Fibroblast of upper back skin (primary cell): ENCODE measurements around the gene DOC2A.

Experiments used
- DNase-seq: peaks from one replicate; pipeline ENCODE4 v3.0.0-alpha.2; 2013

Gene DOC2A

DNA sequence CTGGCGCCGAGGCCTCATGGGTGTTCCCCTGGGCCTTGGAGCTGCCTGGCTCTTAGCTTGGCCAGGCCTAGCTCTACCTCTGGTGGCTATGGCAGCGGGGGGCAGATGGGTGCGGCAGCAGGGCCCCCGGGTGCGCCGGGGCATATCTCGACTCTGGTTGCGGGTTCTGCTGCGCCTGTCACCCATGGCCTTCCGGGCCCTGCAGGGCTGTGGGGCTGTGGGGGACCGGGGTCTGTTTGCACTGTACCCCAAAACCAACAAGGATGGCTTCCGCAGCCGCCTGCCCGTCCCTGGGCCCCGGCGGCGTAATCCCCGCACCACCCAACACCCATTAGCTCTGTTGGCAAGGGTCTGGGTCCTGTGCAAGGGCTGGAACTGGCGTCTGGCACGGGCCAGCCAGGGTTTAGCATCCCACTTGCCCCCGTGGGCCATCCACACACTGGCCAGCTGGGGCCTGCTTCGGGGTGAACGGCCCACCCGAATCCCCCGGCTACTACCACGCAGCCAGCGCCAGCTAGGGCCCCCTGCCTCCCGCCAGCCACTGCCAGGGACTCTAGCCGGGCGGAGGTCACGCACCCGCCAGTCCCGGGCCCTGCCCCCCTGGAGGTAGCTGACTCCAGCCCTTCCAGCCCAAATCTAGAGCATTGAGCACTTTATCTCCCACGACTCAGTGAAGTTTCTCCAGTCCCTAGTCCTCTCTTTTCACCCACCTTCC lies 23.3 kb downstream of the DOC2A start:
- no peak for DNase-seq

DNA sequence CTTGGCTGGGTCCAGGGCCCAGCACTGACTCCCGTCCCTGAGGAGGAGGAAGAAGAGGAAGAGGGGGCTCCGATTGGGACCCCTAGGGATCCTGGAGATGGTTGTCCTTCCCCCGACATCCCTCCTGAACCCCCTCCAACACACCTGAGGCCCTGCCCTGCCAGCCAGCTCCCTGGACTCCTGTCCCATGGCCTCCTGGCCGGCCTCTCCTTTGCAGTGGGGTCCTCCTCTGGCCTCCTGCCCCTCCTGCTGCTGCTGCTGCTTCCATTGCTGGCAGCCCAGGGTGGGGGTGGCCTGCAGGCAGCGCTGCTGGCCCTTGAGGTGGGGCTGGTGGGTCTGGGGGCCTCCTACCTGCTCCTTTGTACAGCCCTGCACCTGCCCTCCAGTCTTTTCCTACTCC lies 23.9 kb downstream of the DOC2A start:
- DNase-seq: no peak

DNA sequence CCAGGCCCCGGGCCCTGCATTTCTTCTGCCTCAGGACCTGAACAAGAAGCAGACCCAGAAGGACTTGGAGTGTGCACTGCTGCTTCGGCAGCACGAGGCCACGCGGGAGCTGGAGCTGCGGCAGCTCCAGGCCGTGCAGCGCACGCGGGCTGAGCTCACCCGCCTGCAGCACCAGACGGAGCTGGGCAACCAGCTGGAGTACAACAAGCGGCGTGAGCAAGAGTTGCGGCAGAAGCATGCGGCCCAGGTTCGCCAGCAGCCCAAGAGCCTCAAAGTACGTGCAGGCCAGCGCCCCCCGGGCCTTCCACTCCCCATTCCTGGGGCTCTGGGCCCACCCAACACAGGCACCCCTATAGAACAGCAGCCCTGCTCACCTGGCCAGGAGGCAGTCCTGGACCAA lies 24.6 kb downstream of the DOC2A start:
- DNase-seq: no peak

DNA sequence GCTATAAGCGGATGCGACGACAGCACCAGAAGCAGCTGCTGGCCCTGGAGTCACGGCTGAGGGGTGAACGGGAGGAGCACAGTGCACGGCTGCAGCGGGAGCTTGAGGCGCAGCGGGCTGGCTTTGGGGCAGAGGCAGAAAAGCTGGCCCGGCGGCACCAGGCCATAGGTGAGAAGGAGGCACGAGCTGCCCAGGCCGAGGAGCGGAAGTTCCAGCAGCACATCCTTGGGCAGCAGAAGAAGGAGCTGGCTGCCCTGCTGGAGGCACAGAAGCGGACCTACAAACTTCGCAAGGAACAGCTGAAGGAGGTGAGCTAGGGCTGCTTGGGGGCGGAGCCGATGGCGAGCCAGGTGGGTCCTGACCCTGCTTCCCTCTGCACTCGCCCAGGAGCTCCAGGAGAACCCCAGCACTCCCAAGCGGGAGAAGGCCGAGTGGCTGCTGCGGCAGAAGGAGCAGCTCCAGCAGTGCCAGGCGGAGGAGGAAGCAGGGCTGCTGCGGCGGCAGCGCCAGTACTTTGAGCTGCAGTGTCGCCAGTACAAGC lies 25.5 kb downstream of the DOC2A start:
- DNase-seq: no peak

DNA sequence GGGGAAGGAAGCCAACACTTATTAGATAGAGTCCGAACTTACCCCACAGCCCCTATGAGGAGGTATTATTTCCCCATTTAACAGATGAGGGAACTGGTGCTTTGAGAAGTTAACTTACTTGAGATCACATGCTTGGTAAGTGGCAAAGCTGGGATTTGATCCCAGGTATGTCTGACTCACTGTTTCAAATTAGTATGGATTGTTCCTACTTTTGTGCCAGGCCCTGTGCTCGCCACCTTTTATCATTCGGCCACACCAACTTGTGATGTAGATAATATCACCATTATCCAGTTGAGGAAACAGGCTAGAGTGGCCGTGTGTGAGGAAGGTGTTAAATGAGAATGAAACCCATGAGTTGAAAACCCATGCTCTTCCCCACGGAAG lies 26.1 kb downstream of the DOC2A start:
- no peak for DNase-seq

DNA sequence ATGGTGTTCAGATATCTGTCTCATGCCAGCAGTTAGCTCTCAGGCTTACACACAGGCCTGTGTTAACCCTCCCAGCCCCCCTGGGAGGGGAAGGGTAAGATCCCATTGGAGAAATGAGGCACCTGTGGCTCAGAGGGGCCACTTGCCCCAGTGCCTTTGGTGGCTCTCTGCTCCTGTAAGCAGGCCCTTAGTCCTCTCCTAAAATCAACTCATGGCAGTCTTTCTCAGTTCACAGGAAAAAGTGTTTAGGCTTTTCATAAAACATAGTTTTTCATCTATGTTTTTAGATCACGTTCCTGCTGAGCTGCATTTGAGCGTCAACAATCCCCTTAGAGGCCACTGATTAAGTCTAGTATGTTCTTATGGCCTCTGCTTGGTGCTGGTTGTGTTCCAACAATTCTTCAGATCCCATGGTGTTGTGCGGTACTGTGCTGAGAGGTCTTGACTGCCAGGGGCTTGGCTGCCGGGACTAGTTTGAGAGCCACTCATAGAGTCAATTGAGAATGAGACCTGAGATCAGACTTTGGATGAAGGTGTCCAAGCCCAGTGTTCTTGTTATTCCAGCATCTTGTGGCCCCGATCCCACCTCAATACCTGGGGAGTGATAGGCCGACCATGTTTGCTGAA lies 26.6 kb downstream of the DOC2A start:
- DNase-seq: no peak

DNA sequence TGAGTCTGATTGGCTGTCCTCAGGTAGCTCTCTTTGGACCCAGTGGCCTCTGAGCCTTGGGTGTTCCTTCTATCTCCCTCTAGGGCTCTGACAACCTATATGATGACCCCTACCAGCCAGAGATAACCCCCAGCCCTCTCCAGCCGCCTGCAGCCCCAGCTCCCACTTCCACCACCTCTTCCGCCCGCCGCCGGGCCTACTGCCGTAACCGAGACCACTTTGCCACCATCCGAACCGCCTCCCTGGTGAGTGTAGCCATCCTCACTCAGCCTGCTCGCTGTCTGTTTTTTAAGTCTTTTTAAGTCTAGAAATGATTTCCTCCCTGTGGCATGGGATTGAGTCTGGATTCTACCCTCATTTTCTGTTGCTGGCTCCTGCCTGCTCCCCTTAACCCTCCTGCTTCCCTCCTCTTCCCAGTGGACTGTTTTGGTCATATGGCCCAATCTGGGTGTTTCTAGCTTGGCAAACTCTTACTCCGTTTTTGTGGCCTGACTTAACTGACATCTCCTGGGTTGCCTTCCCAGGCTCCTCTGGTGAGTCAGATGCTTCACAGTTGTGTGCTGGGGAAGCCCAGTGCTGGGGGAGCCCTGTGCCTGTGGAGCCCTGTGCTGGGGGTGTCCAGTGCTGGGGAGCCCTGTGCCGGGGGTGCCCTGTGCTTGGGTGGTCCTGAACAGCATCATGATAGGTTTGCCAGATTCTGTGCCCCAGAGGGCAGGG lies 27.2 kb downstream of the DOC2A start:
- peak; percentile 14 for DNase-seq

DNA sequence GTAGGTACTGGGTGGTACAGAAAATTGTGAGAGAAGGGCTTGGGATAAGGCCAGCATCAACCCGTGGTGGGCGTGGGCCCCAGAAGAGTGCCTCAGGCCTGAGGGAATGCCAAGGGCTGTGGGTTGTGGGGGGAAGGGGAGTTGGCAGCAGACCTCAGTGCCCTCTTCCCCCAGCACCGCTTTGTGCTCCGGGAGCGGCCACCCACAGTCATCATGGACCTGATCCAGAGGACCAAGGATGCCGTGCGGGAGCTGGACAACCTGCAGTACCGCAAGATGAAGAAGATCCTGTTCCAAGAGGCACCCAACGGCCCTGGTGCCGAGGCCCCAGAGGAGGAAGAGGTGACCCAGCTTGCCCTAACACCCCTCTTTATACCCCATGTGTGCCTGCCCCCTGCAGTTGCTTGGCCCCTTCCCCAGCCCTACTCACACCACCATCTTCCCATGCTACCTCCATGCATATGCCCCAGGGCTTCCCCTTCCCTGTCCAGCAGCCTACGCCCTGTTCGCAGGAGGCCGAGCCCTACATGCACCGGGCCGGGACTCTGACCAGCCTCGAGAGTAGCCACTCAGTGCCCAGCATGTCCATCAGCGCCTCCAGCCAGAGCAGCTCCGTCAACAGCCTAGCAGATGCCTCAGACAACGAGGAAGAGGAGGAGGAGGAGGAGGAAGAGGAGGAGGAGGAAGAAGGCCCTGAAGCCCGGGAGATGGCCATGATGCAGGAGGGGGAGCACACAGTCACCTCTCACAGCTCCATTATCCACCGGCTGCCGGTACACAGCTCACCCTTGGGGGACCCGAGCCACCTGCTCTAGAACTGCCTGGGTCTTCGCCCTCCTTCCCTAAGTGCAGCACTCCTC lies 28.0 kb downstream of the DOC2A start:
- no peak for DNase-seq

DNA sequence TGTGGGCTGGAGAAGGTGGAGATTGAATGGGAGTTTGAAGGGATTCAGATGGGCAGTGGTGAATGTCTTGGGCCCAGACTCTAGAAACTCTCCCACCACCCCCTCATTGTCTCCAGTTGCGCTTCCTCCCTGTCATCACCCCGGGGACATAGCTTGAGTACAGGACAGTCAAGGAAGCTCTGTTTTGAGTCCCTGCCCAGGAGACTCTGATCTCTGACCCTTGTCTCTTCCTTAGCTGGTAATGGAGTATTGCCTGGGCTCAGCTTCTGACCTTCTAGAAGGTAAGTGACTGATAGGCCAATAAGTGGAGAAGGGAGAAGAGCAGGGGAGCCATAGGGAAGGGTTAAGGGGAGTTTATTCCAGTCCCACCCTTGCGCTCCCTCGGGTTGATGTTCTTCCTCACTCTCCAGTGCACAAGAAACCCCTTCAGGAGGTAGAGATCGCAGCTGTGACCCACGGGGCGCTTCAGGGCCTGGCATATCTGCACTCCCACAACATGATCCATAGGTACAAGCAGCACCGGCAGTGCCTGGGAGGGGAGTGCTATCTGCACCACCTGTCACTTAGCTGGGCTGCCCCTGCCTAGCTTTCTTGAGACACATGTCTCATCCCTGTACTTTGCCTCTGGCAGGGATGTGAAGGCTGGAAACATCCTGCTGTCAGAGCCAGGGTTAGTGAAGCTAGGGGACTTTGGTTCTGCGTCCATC lies 32.1 kb downstream of the DOC2A start:
- no peak for DNase-seq

DNA sequence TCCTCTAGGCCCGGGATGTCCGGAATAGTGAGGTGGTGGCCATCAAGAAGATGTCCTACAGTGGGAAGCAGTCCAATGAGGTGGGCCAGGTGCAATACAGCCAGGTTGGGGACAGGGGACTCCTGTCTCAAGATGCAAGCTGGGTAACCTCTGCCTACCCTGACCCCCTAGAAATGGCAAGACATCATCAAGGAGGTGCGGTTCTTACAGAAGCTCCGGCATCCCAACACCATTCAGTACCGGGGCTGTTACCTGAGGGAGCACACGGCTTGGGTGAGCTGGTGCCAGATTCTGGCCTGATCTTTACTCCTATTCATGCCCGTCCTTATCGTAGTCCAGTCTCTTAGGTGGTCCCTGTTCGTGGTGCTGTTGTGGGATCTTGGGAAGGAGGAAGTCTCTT lies 32.7 kb downstream of the DOC2A start:
- DNase-seq: no peak

DNA sequence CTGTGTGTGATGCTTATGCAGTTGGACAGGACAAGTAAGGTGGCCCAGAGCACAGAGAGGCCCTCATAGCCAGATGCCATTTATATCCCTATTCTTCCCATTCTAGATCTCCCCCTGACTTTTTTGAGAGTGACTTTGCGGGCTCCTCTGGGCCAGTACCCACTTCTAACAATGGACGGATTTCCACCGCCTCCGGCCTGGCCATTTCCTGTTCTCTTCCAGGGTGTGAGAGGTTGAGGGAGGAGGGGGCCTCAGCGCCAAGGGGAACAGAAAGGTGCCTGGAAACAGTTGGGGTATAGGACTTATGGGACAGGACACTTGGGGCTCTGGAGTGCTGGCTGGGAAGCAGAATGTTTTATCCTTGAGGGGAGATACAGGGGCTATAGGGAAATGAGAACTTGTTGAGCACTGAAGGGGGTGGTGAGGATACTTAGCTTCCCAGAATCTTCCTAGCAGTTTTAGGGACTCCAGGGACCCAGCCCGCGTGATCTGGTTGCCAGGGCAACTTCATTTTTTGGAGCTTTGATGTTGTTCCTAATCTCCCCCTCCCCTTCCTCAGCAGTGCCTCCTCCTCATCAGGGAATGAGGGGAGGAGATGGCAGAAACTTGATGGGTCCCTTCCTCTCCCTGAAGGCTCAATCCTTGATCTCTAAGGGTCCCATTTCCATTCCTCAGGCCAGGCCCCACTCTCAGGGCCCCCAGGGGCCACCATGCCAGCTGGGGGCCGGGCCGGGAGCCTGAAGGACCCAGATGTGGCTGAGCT lies 33.6 kb downstream of the DOC2A start:
- DNase-seq: no peak

DNA sequence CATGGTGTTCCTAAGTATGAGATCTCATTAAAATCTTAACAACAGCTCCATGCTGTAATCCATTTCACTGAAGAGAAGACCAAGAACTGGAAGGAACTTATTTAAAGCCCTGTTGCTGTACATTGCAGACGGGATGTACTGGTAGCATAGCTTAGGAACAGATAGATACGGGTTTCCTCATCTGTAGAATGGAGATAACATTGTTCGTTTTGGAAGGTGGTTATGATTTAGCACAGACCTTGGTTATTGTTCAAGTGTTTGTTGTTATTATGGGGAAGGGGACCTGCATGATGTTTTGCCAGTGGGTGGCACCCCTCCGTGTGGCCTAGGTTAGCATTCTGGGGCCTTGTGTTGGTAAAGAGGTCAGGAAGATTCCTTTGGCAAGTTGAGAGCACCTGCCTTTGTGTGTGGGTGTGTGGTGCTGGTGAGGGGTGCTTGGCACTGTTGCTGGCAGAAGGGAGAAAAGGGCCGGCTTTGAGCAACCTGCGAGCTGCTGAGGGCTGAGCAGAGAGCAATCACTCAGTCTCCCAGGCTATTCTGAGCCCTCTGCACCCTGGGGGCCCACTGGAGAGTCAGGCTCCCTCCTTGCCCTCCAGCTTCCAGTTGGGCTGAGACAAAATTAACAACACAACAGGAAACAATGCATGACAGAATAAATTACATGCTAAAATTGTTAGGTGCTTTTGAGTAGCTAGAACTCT lies 34.9 kb downstream of the DOC2A start:
- no peak for DNase-seq

DNA sequence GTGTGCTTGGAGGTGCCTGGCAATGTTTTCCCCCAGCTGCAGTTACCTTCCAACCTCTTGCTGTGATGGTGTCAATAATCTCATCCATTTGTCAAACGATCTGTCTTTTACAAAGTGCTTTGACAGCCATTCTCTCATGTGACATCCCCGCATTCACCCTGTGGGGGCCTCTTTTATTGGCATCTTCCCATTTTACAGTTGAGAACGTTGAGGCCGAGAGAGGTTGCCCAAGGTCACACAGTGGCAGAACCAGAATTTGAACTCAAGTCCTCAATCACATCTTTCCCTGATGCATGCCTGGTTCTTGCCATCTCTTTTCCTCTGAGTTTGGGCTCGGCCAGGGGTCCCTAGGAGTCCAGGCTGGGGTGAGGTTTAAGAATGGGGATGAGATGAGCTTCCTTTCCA lies 35.7 kb downstream of the DOC2A start:
- no peak for DNase-seq

DNA sequence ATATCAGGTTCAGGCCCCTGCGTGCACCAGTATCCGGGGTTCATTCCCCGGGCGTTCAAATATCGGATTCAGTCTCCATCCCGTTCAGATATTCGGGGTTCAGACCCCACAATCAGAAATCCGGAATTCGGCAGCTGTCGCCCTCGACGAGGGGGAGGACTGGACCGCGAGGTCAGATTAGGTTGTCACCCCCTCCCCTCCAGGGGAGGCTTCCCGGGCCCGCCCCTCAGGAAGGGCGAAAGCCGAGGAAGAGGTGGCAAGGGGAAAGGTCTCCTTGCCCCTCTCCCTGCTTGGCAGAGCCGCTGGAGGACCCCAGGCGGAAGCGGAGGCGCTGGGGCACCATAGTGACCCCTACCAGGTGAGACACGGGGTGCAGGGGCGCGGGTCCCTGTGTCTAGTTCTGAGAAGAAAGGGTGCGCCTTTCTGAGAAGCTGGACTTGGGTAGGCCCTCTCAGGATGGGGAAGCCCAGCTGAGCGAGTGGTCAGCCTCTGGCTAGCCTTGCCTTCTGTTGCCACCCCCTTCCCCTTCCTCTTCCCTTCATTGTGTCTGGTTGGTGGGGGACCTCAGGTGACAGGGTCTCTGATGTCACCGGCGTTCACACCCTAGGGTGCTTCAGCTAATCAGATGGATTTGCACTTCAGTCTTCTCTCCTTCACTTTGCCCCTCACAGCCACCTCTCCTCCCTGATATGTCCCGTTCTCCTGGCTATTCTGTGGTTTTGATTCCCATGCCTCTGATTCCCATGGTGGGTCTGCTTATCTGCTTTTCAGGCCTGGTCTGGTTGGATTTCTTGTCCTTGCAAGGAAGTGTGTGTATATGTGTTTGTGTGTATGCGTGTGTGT lies 36.3 kb downstream of the DOC2A start:
- no peak for DNase-seq

DNA sequence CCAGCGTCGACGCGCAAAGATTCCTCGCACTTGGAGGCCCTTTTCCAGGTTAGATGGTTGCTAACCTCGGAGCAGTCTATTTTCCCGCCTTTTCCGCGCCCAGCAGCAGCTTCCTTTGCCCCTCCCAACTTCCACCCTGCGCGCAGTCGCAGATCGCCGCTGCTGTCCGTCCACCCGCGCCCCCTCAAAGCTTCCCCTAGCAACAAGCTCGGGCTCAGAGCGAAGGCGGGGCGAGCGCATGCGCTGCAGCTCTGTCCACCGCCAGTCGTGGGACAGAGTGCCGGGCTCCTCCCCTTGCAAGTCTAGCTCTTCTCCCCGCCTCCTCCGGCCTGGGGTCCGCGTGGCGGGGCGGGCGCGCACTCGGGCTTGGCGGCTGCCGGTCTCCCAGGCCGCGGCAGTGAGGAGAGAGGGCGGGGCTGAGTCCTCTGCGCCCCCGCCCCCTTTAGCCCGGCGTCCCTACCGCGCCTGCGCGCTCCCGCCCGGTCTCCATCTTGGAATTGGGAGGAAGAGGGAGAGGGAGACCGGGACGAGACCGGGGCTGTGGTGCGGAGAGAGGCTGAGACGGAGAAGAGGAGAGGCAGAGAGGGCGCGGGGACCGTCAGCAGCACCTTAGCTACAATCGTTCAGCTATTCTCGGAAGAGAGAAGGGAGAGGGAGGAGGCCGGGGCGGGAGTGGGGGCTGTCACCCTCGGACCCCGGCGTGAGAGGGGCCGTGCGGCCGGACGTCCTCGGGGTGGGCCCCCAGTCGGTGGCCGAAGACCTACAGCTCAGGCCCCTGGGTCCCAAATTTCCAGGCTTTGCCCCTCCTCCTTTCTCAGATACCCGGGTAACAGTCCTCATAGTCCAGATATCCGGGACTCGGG lies 37.2 kb downstream of the DOC2A start, which contains the start of gene TAOK2:
TAOK2 (plus strand) TSS at position 485 of the 863 bp plus-strand sequence. CDS start 3,905 bp downstream, outside the sequence.
- peak; percentile 99 for DNase-seq

DNA sequence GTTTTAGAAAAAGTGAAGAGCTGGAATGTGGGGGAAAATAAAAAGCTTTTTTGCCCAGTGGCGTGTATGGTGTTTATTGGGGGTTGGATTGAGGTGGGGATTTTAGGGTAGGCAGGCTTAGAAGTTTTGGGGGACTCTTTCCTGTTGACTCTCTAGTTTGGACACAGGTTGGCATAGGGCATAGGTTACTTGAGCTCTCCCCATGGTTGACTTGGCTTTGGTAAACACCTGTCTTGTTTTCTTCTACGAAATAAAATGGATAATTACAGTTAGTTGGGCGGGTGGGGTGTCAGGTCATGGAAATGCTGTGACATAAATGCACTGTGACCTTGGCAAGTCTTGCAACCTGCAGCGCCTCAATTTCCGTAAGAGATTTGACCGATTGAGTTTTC lies 37.8 kb downstream of the DOC2A start:
- no peak for DNase-seq

DNA sequence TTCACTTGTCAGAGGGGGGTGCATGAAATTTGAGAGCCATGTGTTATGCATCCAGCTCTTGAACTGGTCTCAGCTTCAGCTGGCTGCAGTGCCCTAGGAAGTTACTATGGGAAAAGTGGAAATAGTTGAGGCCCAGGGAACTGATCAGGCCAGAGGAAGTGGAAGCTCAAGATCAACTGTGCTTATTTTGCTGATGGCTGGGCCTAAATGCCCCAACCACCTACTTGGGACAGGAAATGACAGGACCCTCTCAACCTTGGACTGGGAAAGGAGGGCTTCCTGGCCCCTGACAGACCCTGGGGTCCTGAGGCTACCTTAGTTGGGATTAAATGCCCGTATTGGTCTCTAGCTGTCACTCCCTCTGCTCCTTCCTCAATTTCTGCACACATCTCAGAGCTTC lies 38.3 kb downstream of the DOC2A start:
- no peak for DNase-seq

DNA sequence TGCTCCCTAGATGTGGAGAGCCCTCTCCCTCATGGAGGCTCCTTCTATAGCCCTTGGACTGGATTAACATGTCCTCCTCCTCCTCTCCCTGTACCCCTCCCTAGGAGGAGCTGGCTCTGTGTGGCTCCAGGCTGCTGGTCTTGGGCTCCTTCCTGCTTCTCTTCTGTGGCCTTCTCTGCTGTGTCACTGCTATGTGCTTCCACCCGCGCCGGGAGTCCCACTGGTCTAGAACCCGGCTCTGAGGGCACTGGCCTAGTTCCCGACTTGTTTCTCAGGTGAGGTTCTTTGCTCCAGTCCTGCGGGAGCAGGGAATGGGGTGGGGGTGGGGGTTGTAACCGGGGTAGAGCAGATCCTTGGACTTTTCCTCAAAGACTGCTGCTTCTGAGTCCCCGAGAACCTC lies 39.5 kb downstream of the DOC2A start:
- no peak for DNase-seq

DNA sequence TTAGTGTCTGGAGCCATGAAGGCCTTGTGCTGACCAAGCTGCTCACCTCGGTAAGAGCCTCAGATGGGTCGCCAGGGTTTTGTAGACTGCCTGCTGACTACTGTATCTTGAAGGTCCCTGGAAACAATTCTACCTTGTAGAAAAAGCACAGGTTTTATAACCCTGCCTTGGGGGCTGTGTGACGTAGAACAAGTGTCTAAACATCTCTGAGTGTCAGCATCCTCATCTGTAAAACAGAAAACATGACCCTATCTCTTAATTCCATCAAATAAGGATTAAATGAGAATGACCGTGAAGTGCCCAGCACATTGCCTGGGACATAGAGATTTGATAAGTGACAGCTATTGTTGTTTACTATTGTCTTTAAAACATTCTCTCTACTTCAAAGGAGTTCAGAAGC lies 42.6 kb downstream of the DOC2A start:
- no peak for DNase-seq
